ENCODE data around the gene ARF1. TPM values are rescaled to one million over a fixed set of nuclear protein-coding genes. Genes with fewer than 3 reads are reported as not detected.

ARF1 gene
- total RNA-seq, 1 experiment from 2014 or later, result 595 TPM

- CTCF ChIA-PET, result no interaction called here
- Histone ChIP-seq H3K4me3 (peak within 1 kb of the TSS; percentile 90), H3K4me2 (peak within 1 kb of the TSS; percentile 98), H3F3A (ENCODE audit: insufficient read depth, low read depth) (no peaks in the 10 kb centered on the region), H3K9me3 (ENCODE audit: insufficient read depth, low read depth) (no peaks in the 10 kb centered on the region), H3K9me2 (ENCODE audit: insufficient read depth) (no peaks in the 10 kb centered on the region), H3K27me3 (ENCODE audit: insufficient read depth, low read depth) (no peaks in the 10 kb centered on the region), H2AFZ (peak within 1 kb of the TSS; percentile 89), H3K27ac (peak within 1 kb of the TSS; percentile 64), H3K79me2 (ENCODE audit: low read depth) (peaks cover 48% of the 10 kb centered on the region), H3K36me3 (ENCODE audit: low read depth) (no peaks in the 10 kb centered on the region), H3K4me1 (replicated peaks; ENCODE audit: insufficient read depth) (peaks cover 9% of the 10 kb centered on the region), H4K20me1 (ENCODE audit: insufficient read depth) (peaks cover 27% of the 10 kb centered on the region)
- POLR2A ChIA-PET (ENCODE audit: unreplicated experiment), result interaction anchor here (0.6 to 0.8 kb wide), 2 partner anchors 42 to 45 kb away, joined by 4 to 10 read pairs; no protein-coding TSS in a partner anchor
- intact Hi-C loops (cut with micrococcal nuclease; ENCODE audit: unreplicated experiment), result loop anchor here (1.0 to 10.0 kb wide), 5 partner anchors 26 to 1085 kb away; partner anchors contain the start of gene MRPL55
- TF ChIP-seq EZH2 (IDR thresholded peaks at IDR 0.05; ENCODE audit: low read depth) (no peak), CTCF (conservative IDR thresholded peaks at IDR 0.05) (no peak; the same call in 1 of the 2 replicates)
- peak; percentile 98 to 100 for DNase-seq
- no TSS peak for BruUV-seq (replicated peaks)
These were observed 57.6 kb downstream of the ARF1 start, which contains the start of gene GUK1 for GRCh38 chr1:228139931-228140723. GUK1 (plus strand) TSS chr1:228140279; CDS start chr1:228140303, 24 bp downstream.

- Histone ChIP-seq H3K27me3 (ENCODE audit: insufficient read depth, low read depth) (no peaks in the 10 kb centered on the region), H2AFZ (peak overlapping the region; percentile 89), H3K36me3 (ENCODE audit: low read depth) (no peaks in the 10 kb centered on the region), H3K79me2 (ENCODE audit: low read depth) (peaks cover 49% of the 10 kb centered on the region), H3K4me3 (peak overlapping the region; percentile 90), H3K9me3 (ENCODE audit: insufficient read depth, low read depth) (no peaks in the 10 kb centered on the region), H3K4me2 (peak overlapping the region; percentile 98), H3K4me1 (replicated peaks; ENCODE audit: insufficient read depth) (peaks cover 9% of the 10 kb centered on the region), H3K27ac (peak overlapping the region; percentile 64), H3F3A (ENCODE audit: insufficient read depth, low read depth) (no peaks in the 10 kb centered on the region), H3K9me2 (ENCODE audit: insufficient read depth) (no peaks in the 10 kb centered on the region), H4K20me1 (ENCODE audit: insufficient read depth) (peaks cover 27% of the 10 kb centered on the region)
- TF ChIP-seq CTCF (conservative IDR thresholded peaks at IDR 0.05) (no peak), EZH2 (IDR thresholded peaks at IDR 0.05; ENCODE audit: low read depth) (no peak)
- ChIA-PET CTCF (no interaction called here), POLR2A (ENCODE audit: unreplicated experiment) (interaction anchor here (0.6 to 0.8 kb wide), 2 partner anchors 41 to 46 kb away, joined by 4 to 10 read pairs; no protein-coding TSS in a partner anchor)
- TSS peak; percentile 60 for BruUV-seq (replicated peaks)
- intact Hi-C loops (cut with micrococcal nuclease; ENCODE audit: unreplicated experiment), result loop anchor here (1.0 to 2.0 kb wide), 5 partner anchors 9 to 73 kb away; partner anchors contain the start of genes GJC2 and MRPL55
- DNase-seq, result no peak
These were observed 58.3 kb downstream of the ARF1 start for GRCh38 chr1:228140724-228141225.

GRCh38 chr1:228141226-228142044 lies 58.9 kb downstream of the ARF1 start:
- no peaks in the 10 kb centered on the region for H3F3A ChIP-seq (ENCODE audit: insufficient read depth, low read depth)
- ChIA-PET CTCF (no interaction called here), POLR2A (ENCODE audit: unreplicated experiment) (no interaction called here)
- H3K27me3 ChIP-seq (ENCODE audit: insufficient read depth, low read depth), result no peaks in the 10 kb centered on the region
- no TSS peak for BruUV-seq (replicated peaks)
- peaks cover 9% of the 10 kb centered on the region for H3K4me1 ChIP-seq (replicated peaks; ENCODE audit: insufficient read depth)
- DNase-seq, result peak in 1 of 2 experiments; percentile 53
- peaks cover 49% of the 10 kb centered on the region for H3K79me2 ChIP-seq (ENCODE audit: low read depth)
- H4K20me1 ChIP-seq (ENCODE audit: insufficient read depth), result peaks cover 27% of the 10 kb centered on the region
- peak overlapping the region; percentile 98 for H3K4me2 ChIP-seq
- no peaks in the 10 kb centered on the region for H3K36me3 ChIP-seq (ENCODE audit: low read depth)
- peak overlapping the region; percentile 64; the same call in 1 of the 2 replicates for H3K27ac ChIP-seq
- H2AFZ ChIP-seq, result no peak overlapping the region
- peak overlapping the region; percentile 90 for H3K4me3 ChIP-seq
- no peaks in the 10 kb centered on the region for H3K9me2 ChIP-seq (ENCODE audit: insufficient read depth)
- H3K9me3 ChIP-seq (ENCODE audit: insufficient read depth, low read depth), result no peaks in the 10 kb centered on the region
- TF ChIP-seq CTCF (conservative IDR thresholded peaks at IDR 0.05), result no peak
- TF ChIP-seq EZH2 (IDR thresholded peaks at IDR 0.05; ENCODE audit: low read depth), result no peak
- intact Hi-C loops (cut with micrococcal nuclease; ENCODE audit: unreplicated experiment), result loop anchor here (1.0 to 2.0 kb wide), 3 partner anchors 8 to 72 kb away; partner anchors contain the start of gene GJC2

All from PC-9 (cell line).